ENCODE results near the gene NECAB2. TPM values are rescaled to one million over a fixed set of nuclear protein-coding genes. Genes with fewer than 3 reads are reported as not detected.
A peak's percentile ranks its signal among the peaks of the same experiment; 100 is the strongest.

Gene NECAB2
- total RNA-seq, 1 donor from 2014 or later = 0.40 TPM

DNA sequence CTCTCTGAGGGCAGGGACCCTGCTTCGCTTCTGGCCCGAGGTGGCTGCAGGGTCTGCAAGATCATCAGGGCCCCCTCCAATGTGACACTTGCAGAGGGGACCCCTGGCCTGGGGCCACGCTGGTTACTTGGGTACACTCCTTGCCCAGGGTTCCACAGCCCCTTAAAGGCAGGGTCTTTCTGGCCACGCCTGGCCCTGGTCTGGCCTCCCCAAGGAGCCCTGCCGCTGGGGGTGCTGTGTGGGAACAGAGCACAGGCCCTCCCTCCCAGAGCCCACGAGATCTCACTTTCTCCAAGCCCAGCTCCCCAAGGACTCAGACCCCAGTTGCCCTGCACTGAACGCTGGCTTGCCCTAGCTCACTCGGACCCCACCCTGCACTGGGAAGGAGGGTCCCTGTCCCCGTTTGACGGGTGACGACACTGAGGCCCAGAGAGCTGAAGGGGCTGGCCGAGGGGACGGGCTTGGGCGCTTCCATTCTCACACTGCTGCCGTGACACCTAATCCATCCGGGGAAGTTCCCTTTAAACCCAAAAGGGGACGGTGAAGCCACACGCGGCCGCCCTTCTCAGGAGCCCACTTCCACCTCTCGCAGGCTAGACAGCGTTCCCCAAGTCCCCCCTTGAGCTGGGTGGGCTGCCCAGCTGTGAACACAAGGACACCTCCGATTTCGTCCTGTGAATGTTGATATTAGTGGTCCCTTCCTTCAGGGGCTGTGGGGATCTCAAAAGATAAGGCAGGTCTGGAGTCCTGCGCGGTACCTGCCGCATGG is 41.9 kb upstream of the NECAB2 start:
- H3K27ac Mint-ChIP-seq (ENCODE audit: unreplicated experiment) = no peak overlapping the region
- H3K4me3 Mint-ChIP-seq (ENCODE audit: unreplicated experiment) = no peak overlapping the region
- no peaks in the 10 kb centered on the region for H3K9me3 Mint-ChIP-seq (ENCODE audit: low read depth)
- peaks cover 10% of the 10 kb centered on the region for H3K4me1 Mint-ChIP-seq (ENCODE audit: low read depth)
- TF ChIP-seq CTCF (IDR thresholded peaks at IDR 0.05) = no peak
- H3K27me3 Mint-ChIP-seq (ENCODE audit: low read depth) = no peaks in the 10 kb centered on the region
- peaks cover 3% of the 10 kb centered on the region for H3K36me3 Mint-ChIP-seq (ENCODE audit: low read depth)
- DNase-seq (ENCODE audit: low spot score) = no peak

DNA sequence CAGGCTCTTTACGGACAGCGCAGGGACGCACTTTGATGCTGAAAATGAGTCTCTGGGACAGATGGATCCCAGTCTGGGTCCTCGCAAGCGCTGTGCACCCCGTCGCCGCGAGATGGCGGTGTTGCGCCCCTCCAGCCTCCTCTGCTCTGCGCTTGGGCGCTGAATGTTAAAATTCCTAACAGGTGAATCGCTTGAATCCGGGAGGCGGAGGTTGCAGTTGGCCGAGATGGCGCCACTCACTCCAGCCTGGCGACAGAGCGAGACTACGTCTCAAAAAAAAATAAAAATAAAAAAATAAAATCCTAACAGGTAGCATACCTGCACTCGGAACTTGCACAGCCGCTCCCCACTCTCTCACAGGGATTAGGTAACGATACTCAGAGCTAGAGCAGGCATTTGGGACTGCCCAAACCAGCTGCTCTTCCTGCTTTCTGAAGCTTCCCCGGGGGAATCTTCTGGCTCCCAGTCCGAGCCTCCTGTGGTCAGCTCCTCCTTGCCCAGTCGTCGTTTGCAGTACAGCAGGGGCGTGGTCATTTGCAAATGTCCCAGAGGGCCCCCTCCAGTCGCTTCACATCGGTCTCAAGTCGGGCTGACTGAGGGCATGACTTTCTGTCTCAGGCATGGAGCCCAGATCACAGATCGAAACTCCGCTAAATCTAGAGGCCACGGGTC is 41.2 kb upstream of the NECAB2 start:
- Mint-ChIP-seq H3K4me3 (ENCODE audit: unreplicated experiment) (peak overlapping the region; percentile 22), H3K4me1 (ENCODE audit: low read depth) (peaks cover 10% of the 10 kb centered on the region)

DNA sequence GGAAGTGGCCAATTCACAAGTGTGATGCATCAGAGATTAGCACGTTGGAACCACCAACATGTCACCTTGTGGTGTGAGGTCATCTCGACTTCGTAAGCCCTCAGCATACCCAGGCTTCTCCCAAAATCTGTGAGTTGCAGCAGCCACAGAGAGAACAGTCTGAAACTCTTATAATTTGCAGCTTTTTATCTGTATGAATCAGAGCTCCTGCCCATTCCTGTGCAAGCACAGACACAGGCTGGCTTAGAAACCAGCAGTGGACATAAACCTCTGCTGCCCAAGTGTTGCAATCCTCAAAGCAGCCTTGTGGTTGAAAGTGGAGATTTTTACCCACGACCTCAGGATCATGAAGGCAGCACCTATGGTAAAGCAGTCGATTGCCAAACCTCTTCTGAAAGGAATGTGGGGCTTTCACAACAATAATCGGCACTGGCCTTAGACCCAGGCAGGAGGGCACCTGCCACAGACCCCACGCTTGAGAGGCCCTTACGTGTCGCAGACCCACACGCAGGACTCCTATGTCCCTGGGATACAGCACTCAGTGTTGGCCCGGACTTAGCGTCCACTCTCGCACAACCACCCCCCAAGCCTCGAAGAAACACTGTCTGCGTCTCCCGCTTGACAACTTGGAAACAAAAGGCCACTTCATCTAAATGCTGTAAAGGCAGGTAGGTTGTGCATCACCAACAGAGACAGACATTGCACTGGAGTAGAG is 39.5 kb upstream of the NECAB2 start:
- Mint-ChIP-seq H3K27ac (ENCODE audit: unreplicated experiment) (no peak overlapping the region), H3K4me1 (ENCODE audit: low read depth) (peaks cover 10% of the 10 kb centered on the region), H3K9me3 (ENCODE audit: low read depth) (no peaks in the 10 kb centered on the region), H3K4me3 (ENCODE audit: unreplicated experiment) (no peak overlapping the region), H3K27me3 (ENCODE audit: low read depth) (no peaks in the 10 kb centered on the region), H3K36me3 (ENCODE audit: low read depth) (peaks cover 2% of the 10 kb centered on the region)
- TF ChIP-seq CTCF (IDR thresholded peaks at IDR 0.05) = no peak
- no peak for DNase-seq (ENCODE audit: low spot score)

More for the DNA sequence above, 41.2 kb upstream of the NECAB2 start:
- Mint-ChIP-seq H3K27me3 (ENCODE audit: low read depth) (no peaks in the 10 kb centered on the region), H3K27ac (ENCODE audit: unreplicated experiment) (no peak overlapping the region), H3K9me3 (ENCODE audit: low read depth) (no peaks in the 10 kb centered on the region), H3K36me3 (ENCODE audit: low read depth) (peaks cover 2% of the 10 kb centered on the region)
- peak; percentile 97 for TF ChIP-seq CTCF (IDR thresholded peaks at IDR 0.05)
- no peak for DNase-seq (ENCODE audit: low spot score)

GRCh38 chr16:83929811-83930555 is 38.1 kb upstream of the NECAB2 start:
- no peak overlapping the region for H3K4me3 Mint-ChIP-seq (ENCODE audit: unreplicated experiment)
- peaks cover 2% of the 10 kb centered on the region for H3K36me3 Mint-ChIP-seq (ENCODE audit: low read depth)
- no peaks in the 10 kb centered on the region for H3K9me3 Mint-ChIP-seq (ENCODE audit: low read depth)
- H3K27ac Mint-ChIP-seq (ENCODE audit: unreplicated experiment) = no peak overlapping the region
- no peak for TF ChIP-seq CTCF (IDR thresholded peaks at IDR 0.05)
- H3K4me1 Mint-ChIP-seq (ENCODE audit: low read depth) = peaks cover 10% of the 10 kb centered on the region
- H3K27me3 Mint-ChIP-seq (ENCODE audit: low read depth) = no peaks in the 10 kb centered on the region
- DNase-seq (ENCODE audit: low spot score) = no peak

Data from chondrocyte (in vitro differentiated cells).